ENCODE results near the gene EPS15.
"Not testable (repeated sequence)": the region's sequence is repeated elsewhere in the genome, so short reads cannot be mapped to it uniquely, and the experiment has no call there.

Gene EPS15

GRCh38 chr1:51444096-51444495 lies 75.0 kb downstream of the EPS15 start:
- TF ChIP-seq CTCF (IDR thresholded peaks at IDR 0.05; ENCODE audit: low read depth, low read length) = no peak
- H3K4me3 ChIP-seq (ENCODE audit: low read depth, low read length) = no peak overlapping the region

- H3K4me3 ChIP-seq (ENCODE audit: low read depth, low read length) = no peak overlapping the region
- TF ChIP-seq CTCF (IDR thresholded peaks at IDR 0.05; ENCODE audit: low read depth, low read length) = no peak
Observed at GRCh38 chr1:51443555-51443954, 75.5 kb downstream of the EPS15 start.

- no peak overlapping the region for H3K4me3 ChIP-seq (ENCODE audit: low read depth, low read length)
- TF ChIP-seq CTCF (IDR thresholded peaks at IDR 0.05; ENCODE audit: low read depth, low read length) = no peak
Observed at GRCh38 chr1:51442616-51443015, 76.5 kb downstream of the EPS15 start.

- no peak for TF ChIP-seq CTCF (IDR thresholded peaks at IDR 0.05; ENCODE audit: low read depth, low read length)
- no peak overlapping the region for H3K4me3 ChIP-seq (ENCODE audit: low read depth, low read length)
Observed at GRCh38 chr1:51442198-51442597, 76.9 kb downstream of the EPS15 start.

GRCh38 chr1:51439895-51440294 lies 79.2 kb downstream of the EPS15 start:
- H3K4me3 ChIP-seq (ENCODE audit: low read depth, low read length) = no peak overlapping the region
- TF ChIP-seq CTCF (IDR thresholded peaks at IDR 0.05; ENCODE audit: low read depth, low read length) = no peak

- no peak overlapping the region for H3K4me3 ChIP-seq (ENCODE audit: low read depth, low read length)
- no peak for TF ChIP-seq CTCF (IDR thresholded peaks at IDR 0.05; ENCODE audit: low read depth, low read length)
Observed at GRCh38 chr1:51439053-51439452, 80.0 kb downstream of the EPS15 start.

GRCh38 chr1:51437391-51437790 lies 81.7 kb downstream of the EPS15 start:
- H3K4me3 ChIP-seq (ENCODE audit: low read depth, low read length) = not testable (repeated sequence)

- no peak overlapping the region for H3K4me3 ChIP-seq (ENCODE audit: low read depth, low read length)
- no peak for TF ChIP-seq CTCF (IDR thresholded peaks at IDR 0.05; ENCODE audit: low read depth, low read length)
Observed at GRCh38 chr1:51435878-51436277, 83.2 kb downstream of the EPS15 start.
